M059J (cell line): Measurements from ENCODE around the gene MAPK7. TPM values are rescaled to one million over a fixed set of nuclear protein-coding genes. Genes with fewer than 3 reads are reported as not detected.

Experiments used
- DNase-seq: peaks from one replicate; pipeline ENCODE4 v3.0.0-alpha.2; 2012; ENCODE audit warnings: low read depth
- total RNA-seq: library from RNA; depleted of rRNA; stranded (reverse); fragments of >200 nt; shearing (Covaris generic); gene quantifications from 2 replicates; pipeline ENCODE4 v1.2.3, GENCODE V29; 2014

MAPK7 gene
- total RNA-seq, 1 experiment from 2014 or later: 25.3 TPM

DNA sequence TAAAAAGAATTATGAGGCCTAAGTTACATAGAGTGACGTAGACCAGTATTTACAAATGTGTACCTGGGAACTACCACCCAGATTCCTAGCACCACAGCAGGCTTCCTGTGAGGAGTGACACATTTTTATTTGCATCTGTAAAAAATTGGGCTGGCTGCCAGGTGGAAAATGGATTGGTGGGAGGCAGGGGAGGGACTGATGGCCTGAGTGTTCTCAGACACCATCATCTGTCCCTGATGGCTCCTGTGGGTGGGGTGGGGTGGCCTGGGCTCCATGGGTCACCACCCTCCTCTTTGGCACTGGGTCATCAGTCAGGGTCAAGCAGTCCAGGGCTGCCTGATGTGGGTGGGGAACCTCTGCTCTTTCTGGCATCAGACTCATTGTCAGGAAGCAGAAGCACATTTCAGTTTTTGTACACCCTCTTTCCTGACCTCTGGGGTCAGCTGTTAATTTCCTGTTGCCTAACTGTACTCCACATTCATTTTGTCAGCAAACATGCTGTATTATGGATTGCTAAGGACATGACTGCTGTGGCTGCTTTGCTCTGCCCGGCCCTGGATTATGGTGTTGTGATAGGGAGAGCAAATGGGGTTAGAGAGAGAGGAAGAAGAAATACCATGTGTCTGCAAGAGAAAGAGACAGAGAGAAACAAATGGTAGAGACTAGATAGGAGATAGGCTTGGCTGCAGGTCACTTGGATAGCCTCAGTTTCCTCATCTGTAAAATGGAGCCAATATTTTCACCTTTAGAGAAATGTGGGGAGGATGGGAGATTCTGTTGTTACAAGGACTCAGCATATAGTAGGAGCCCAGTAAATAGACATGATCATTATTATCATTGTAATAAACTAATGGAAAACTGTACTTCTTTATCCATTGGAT is 20.2 kb downstream of the MAPK7 start:
- DNase-seq: peak; percentile 31

DNA sequence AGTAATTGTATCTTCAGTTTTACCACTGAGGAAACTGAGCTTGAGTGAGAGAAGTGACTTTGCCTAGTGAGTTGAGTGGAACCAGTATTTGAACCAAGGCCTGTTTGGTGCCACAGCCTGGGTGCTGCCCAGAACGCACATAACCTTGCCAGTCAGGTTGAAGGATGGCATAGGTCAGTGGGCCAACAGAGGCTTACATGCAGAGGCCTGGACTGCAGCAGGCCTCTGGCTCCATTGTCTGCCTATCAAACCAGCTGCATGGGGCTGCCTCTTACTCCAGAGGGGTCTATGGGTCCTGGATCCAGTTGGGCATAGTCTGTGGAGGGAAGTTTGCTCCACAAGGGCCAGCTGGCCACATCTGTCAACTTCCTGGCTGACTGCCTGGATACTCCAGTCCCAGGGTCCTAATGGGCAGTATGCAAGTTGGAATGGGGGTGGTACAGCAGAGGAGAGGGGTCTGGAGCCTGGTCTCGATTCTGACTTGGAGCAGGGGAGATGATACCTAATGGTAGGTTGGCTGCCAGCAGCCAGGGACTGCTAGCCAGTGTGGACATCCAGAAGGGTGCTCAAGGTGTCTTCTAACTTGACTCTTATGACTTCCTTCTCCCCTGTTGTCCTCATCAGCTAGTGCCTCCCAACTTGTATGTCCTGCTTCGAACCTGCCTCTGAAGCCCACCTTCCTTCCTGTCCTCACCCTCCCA is 21.6 kb downstream of the MAPK7 start:
- DNase-seq: no peak

DNA sequence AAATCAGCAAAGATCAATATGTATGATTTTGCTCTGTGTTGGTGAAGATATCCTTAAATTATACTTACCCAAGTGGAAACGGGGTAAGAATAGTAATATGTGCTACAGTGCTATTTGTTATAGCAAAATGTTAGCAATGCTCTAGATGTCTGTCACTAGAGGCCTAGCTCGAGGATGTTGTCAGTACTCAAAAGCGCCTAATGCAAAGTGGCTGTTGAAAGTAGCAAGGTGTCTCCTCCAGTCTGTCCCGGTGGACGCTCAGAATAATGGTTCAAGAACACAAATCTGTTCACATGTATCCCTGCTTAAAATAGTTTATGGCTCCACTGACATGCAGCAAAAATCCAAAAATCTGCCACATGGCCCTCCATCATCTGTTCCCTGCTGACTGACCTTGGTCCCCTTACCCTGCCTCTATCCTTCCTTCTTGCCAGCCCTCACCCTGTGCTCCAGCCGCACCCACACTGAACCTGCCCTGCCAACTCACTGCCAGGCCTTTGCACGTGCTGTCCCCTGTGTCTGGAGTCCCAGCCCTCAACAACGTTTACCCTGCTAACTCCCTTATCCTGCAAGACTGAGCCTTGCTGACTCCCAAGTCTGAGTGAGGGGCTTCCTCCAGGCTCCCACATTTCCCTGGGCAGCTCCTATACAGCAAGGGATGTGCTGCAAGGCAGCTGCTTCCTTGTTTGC is 23.2 kb downstream of the MAPK7 start:
- no peak for DNase-seq

DNA sequence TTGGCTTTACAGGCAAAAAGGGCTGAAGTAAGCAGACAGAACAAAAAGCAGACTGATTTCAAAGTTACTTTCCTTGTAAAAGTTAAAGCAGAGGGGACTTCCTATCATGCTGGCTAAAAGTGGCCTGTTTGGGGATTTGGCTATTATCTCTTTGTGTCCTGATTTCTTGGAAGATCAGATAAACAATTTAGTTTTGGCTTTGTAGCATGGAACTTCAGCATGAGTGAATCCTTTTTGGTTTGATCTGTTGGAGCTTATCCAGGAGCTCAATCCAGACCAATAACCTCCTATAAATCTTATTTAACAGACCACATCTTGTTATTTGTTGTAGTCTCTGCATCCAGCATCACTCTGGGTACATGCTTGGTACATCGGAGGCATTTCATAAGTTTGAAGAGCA is 23.9 kb downstream of the MAPK7 start:
- DNase-seq: no peak

DNA sequence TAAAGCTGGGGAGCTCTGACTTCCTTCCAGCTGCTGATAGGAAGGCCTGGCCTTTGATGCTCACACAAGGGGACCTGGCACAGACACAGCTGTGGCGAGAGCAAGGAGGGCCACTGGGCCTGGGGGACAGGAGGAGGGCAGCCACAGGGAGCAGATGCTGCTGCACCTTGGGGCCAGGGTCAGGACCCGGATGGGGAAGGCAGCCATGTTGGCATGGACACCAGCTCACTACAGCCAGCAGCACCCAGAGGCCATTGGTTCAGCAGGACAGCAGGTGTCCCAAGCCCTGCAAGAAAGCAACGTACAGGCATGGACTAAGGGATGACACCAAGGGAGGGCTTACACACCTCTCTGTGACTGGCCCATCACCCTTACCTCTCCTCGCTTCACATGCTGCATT is 24.7 kb downstream of the MAPK7 start:
- no peak for DNase-seq

DNA sequence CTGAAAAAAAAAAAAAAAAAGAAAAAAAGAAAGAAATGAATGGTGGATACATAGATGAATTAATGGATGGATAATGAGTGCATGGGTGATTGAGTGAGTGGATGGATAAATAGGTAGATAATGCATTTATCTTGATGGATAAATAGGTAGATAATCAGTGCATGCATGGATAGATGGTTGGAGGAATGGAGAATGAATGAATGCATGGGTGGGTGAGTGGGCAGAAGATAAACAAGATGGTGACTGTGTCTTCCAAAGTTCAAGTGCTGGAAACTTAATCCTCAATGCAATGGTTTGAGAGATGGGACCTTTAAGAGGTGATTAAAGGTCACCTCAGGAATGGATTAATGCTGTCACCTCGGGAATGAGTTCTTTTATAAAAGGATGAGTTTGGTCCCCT is 26.0 kb downstream of the MAPK7 start:
- DNase-seq: no peak

DNA sequence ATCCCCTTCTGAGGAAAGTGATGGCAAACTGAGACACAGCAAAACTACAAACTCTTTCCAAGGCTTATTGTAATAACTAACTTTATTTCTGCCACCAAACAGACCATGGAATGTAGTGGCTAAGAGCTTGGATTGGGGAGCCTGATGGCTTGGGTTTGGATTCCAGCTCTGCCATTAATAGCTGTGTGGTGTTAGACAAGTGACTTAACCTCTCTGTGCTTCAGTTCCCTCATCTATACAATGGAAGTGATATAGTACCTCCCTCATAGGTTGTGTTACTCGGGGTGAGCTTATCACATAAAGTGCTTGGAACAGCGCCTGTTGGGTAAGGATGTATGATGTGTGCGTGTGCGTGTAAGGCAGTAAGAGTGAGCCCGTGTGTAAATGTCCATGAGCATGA is 26.8 kb downstream of the MAPK7 start:
- DNase-seq: no peak

DNA sequence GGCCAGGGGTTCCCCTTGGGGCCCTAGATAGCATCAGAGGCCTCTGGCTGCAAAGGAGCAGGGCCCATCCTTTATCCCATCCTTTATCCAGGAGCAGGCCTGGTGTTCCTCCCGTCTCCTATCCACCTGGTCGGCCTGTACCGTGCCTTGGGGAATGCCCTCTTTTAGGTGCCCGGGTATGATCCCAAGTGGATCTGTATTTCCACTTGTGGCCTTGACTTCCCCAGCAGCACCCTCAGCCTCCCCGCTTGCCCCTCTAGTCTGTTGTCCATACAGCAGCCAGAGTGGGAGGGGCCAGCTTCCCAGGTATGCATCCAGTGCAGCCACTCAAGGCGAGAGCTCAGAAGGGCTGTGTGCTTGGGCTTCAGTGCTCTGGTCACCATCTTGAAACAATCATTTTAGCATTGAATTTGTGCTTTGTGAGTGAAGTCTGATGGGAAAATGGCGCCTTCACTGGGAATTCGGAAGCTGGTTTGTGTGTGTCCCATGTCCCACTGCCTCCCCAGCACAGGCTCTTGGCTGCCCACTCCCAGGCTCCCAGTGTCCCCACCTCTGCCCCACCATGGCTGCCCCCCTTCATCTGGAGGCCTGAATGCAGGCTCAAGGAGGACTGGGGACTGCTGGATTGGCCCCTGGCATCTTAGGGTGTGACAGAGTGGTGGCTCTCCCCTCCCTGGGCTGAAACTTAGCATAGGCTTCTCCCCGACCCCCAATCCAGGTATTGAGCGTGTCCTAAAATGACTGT is 29.5 kb downstream of the MAPK7 start:
- no peak for DNase-seq

DNA sequence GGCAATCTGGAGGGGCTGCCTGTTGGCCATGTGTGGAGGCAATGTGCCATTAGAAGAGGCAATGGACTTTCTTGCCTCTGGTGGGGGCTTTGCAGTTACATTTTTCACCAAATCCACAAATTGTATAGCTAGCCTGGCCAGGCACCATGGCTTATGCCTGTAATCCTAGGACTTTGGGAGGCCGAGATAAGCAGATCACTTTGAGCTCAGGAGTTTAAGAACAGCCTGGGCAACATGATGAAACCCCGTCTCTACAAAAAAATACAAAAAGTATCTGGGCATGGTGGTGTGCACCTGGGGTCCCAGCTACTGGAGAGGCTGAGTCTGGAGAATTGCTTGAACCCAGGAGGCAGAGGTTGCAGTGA is 30.0 kb downstream of the MAPK7 start:
- no peak for DNase-seq

DNA sequence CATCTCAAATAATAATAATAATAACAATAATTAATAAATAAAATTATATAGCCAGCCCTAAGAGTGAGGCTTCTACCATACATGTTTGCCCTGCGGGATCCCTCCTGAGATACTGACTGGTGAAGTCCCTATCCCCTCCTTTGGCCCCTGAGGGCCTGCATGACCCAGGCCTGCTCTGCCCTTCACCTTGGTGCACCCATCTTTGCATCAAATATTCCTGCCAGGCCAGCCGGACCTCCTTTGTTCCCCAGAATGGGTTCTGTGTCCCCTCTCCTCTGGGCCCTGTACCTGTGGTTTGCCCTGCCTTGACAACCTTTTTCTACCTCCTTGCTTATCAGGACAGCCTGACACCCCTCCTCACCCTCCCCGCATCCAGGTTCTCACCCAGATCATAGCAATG is 30.8 kb downstream of the MAPK7 start:
- DNase-seq: no peak

DNA sequence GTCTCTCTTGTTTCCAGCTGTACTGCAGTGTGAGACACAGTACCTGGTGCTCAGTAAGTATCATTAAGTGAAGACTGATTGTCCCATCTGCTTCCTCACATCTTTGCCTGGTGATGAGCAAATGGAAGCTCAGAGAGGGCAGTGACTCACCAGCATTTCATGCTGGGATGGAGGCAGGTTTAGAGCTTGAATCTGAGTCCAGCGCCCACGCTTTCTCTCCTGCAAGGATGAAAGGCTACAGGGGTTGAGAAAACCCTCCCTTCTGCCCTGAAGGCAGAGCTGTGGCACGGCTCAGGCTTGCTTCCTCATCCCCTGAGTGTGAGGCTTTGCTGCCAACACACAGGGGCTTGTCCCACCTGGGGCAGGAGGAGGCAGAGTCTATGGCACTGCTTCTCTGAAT is 31.2 kb downstream of the MAPK7 start:
- DNase-seq: peak; percentile 78

DNA sequence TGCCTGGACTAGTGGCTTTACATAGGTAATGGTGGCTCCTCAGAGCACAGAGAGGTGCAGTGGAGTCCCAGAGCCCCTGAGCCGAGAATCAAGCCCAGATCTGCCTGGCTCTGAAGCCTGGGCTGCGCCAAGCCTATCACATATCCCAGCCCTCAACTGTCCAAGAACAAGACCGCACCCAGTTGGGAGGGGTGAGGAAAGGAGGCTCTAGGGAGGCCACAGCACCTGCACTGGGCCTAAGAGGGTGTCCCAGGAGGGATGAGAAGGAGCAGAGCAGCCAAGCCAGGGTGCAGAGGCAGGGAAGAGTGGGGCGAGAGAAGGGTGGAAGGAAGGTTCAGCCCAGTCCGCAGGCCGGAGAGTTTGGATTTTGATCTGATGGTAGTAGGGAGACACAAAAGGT is 31.8 kb downstream of the MAPK7 start:
- no peak for DNase-seq

DNA sequence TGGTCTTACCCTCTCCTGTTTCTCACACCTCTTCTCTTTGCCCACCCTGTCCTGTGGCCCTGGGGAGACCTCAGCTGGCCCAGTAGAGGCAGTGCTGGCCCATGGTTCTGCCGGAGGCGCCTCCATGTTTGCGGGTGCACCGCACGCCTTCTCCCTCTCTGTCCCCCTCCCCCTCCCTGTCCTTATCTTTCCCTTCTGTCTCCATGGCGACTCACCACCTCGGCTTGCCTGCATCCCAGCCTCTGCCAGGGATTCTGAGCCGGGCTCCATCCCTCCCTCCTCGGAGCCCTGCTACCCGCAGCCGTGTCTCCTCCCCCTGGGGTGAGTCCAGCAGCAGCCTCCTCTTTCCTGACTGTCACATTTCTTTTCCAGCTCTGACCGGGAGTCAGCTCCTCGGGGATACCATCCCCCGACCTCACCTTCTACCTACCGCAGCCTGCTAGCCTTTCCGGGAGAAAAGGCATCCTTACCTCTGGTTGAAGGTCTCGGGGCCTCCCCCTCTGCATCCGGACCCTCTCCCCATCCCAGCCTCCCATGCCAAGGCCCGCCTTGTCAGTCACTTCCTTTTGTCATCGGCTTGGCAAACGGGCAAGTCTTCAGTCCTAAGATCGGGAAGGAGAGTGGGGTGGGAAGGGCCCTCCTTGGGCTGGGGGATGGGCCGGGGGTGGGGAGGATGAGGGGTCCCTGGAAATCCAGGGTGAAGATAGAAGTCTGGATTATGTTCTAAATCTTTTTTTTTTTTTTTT is 32.8 kb downstream of the MAPK7 start, which contains the start of gene RNF112:
Gene RNF112 (plus strand): TSS at position 358 of the 746 bp plus-strand sequence. CDS start 177 bp downstream, at position 535.
- DNase-seq: peak; percentile 42

DNA sequence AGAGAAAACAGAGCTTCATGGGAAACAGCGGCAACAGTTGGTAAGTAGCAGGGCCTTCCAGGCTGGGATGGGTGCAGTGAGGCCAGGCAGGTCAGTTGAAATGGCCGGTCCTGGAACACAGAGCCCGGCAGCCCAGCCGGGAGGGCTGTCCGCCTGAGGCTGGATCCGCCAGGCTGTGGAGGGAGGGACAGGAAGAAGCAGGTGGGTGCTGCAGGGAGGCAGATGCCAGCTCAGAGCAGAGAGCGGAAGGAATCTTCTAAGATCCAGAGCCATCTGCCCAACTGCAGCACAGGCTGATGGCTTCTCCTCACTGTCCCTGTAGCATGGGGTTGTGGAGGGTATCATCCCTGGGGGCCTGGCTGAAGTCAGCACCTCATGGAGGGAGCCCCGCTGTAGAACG is 33.3 kb downstream of the MAPK7 start:
- DNase-seq: no peak

DNA sequence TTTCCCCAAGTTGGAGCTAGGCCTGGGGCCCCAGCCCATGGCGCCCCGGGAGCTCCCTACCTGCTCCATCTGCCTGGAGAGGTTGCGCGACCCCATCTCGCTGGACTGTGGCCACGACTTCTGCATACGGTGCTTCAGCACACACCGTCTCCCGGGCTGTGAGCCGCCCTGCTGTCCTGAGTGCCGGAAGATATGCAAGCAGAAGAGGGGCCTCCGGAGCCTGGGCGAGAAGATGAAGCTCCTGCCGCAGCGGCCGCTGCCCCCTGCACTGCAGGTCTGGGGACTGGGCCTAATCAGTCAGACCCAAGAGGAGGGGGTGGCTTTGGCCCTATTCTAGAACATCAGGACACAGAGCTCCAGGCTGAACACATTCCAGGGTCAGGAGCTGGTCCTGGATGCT is 34.2 kb downstream of the MAPK7 start:
- no peak for DNase-seq

DNA sequence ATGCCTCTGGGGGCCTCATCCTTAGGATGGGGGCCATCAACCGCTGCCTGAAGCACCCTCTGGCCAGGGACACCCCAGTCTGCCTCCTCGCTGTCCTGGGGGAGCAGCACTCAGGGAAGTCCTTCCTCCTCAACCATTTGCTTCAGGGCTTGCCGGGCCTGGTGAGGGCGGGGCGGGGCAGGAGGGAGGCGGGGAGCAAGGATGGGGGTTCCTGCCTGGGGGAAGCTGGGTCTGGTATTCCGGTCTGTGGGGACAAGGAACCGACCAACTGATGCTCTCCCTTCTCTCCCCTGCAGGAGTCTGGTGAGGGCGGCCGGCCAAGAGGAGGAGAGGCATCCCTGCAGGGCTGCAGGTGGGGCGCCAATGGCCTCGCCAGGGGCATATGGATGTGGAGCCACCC is 34.7 kb downstream of the MAPK7 start:
- DNase-seq: no peak

DNA sequence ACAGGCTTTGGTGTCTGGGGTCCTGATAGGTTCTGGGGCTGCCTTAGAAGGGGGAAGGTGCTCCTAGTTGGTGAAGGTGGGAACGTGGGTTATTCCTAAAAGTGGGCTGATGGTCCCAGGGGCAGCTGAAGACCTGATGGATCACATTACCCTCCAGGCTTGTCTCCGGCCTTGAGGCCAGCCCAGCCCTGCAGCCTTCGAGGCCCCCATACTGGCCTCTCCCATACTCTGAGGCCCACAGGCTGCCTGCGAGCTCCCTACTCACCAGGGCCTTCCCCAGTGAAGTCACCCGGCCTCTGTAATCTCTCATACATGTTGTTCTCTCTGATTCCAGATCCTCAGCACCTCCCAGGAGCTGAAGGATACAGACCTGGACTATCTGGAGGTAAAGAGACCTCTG is 35.5 kb downstream of the MAPK7 start:
- DNase-seq: no peak

DNA sequence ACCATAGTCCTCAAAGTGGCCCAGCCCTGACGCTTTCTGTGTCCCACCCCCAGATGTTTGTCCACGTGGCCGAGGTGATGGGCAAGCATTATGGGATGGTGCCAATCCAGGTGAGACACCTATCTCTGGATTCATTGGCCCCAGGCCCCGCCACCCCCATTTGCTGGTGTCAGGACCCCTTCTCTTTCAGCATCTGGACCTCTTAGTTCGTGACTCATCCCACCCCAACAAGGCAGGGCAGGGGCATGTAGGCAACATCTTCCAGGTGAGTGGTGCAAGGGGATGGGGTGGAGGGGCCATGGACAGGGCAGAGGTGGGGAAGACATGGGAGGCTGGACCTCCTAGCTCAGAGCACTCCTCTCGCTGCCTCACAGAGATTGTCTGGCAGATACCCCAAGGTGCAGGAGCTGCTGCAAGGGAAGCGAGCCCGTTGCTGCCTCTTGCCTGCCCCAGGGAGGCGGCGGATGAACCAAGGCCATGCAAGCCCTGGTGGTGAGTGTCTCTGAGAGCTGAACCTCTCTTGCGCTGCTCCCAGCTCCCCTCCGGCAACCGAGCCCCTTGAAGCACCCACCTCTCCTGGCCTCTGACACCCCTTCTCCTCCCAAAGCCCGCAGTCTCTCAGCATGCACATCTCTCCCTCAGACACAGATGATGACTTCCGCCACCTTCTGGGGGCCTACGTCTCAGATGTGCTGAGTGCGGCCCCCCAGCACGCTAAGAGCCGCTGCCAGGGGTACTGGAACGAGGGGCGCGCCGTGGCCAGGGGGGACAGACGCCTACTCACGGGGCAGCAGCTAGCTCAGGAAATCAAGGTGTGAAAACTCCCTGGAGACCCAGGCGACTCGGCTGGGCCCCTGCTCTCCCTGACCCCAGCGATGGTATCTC is 36.3 kb downstream of the MAPK7 start:
- DNase-seq: no peak

DNA sequence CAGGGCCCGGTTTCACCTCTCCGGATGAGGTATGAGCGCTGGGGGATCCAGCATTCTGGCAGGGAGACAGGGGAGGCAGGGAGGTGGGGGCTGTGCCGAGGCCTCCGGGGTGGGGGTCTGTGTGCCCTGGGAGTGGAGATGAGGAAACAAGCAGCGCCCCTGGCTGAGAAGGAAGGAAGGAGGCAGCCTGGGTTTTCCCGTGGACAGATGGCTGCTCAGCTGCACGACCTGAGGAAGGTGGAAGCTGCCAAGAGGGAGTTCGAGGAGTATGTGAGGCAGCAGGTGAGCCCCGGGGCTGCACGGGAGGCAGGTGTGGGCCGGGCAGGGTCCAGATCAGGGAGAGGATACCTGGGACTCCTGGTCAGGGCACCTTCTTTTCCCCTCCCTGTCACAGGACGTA is 37.0 kb downstream of the MAPK7 start:
- DNase-seq: no peak
